Measurements from ENCODE around the gene GEMIN2.

GRCh38 chr14:39185256-39186049 lies 71.3 kb downstream of the GEMIN2 start:
- TF ChIP-seq CTCF (IDR thresholded peaks at IDR 0.05): no peak
- TF ChIP-seq POLR2AphosphoS5 (IDR thresholded peaks at IDR 0.05): no peak
- TF ChIP-seq POLR2A (IDR thresholded peaks at IDR 0.05): no peak

Data from breast epithelium (tissue), 3 donors.